Femur (tissue), 1 donor: ENCODE measurements around the gene ZNF611.
"Not testable (repeated sequence)": the region's sequence is repeated elsewhere in the genome, so short reads cannot be mapped to it uniquely, and the experiment has no call there.

Source experiments
- DNase-seq: peaks from one replicate; pipeline ENCODE4 v3.0.0-alpha.2; 2017

ZNF611 gene

DNA sequence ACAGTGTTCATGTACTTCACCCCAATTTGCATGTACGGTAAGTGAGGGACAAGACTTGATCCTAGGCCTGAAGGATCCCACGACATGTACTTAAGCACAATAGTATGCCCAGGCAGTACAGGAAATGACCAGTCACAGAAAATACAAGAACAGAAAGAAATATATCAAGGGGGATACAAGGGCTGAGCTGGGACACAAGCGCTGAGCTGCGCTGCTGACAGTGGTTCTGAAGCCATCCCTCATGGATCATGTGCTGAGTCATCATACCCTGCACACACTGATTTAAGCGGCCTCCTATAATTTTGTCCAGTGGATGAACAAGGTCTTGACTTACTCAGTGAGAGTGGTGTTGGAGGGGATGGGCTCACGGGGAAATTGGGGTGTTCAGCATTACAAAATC lies 59.6 kb downstream of the ZNF611 start:
- not testable (repeated sequence) for DNase-seq

DNA sequence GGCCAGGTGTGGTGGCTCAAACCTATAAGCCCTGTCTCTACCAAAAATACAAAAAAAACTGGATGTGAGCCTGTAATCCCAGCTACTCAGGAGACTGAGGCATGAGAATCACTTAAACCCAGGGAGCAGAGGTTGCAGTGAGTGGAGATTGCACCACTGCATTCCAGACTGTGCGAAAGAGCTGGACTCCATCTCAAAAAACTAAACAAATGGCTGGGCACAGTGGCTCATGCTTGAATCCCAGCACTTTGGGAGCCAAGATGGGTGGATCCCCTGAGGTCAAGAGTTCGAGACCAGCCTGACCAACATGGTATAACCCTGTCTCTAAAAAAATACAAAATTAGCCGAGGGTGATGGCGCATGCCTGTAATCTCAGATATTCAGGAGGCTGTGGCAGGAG lies 61.8 kb downstream of the ZNF611 start:
- DNase-seq, result no peak

DNA sequence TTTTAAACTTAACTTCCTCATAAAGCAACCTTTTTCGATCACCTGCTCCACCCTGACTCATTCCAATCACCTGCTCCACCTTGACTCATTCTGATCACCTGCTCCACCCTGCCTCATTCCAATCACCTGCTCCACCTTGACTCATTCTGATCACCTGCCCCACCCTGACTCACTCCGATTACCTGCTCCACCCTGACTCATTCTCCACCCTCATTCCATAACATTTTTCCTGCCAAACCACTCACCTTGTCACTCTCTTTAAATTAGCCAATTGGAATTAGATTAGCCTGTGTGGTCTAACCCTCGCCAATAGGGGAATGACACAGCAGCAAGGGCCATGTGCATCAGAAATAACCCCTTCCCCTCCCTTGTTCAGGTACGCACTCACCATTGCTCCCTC lies 64.8 kb downstream of the ZNF611 start:
- no peak for DNase-seq

DNA sequence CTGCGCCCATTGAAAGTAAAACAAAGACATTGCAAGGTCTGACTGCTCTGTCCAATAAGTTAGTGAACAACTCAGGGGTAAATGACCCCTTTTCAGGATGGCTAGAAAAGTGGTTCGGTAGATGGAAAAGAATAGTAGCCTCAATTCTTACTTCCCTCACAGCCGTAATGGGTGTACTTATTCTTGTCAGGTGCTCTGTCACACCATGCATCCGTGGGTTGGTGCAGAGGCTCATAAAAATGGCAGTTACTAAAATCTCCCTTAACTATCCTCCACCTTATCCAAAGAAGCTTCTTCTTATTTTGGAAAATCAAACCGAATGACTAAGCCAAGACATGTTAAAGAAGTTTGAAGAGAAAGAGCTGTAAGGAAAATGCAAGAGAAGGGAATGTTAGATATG lies 65.3 kb downstream of the ZNF611 start:
- DNase-seq, result no peak

DNA sequence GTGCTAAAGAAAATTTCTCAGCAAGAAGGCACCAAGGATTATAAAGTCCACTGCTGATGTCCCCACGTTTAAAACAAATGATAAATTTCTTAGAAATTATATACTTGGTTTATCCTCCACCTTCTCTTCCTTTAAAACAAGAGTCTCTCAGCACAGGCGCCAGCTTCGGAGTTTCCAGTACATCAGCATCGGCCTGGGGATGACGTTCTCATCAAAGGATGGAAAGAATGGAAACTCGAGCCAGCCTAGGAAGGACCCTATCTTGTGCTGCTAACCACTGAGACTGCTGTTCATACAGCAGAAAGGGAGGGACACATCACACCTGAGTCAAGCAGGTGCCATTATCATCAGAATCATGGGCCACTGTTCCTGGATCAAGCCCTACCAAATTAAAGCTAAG lies 66.9 kb downstream of the ZNF611 start:
- DNase-seq, result no peak

DNA sequence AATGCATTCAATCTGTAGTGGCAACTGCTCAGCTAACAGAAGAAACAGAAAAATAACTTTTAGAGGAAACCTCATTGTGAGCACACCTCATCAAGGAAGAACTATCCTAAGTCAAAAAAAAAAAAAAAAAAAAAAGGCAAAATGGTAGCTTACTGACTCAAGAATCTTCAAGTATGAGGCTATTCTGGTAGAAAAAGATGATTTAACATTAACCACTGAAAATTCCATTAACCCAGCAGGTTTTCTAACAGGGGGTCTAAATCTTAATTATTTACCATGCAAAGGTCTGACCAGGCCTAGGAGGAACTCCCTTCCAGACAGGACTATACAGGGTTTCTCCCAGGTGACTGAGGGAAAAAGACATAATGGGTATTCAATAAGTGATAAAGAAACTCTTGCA lies 68.3 kb downstream of the ZNF611 start:
- DNase-seq, result no peak

DNA sequence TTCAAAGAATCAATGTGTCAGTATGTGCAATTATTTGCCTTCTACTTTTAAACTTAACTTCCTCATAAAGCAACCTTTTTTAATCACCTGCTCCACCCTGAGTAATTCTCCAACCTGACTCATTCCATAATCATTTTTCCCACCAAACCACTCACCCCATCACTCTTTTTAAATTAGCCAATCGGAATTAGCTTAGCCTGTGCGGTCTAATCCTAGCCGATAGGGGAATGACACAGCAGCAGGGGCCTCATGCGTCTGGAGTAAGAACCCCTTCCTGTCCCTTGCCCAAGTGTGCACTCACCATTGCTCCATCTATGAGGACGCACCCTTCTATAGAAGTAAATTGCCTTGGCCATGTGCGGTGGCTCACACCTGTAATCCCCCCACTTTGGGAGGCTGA lies 69.3 kb downstream of the ZNF611 start:
- DNase-seq, result no peak

DNA sequence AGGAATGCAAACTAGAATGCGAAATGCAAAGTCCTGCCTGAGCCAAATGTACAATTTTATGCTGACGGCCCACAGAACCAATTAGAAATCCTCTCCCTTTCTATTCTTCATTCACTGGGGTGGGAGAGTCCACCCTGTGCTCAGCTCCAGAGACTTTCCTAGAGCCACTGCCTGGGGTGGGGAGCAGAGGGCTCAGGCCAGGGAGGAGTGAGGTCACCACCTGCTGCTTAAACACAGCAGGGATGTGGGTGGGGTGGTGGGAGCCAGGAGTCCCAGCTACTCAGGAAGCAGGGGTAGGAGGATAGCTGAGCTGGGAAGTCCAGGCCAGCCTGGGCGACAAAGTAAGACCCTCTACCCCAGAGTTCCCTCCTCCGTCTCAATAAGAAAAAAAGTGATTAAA lies 69.8 kb downstream of the ZNF611 start:
- no peak for DNase-seq

DNA sequence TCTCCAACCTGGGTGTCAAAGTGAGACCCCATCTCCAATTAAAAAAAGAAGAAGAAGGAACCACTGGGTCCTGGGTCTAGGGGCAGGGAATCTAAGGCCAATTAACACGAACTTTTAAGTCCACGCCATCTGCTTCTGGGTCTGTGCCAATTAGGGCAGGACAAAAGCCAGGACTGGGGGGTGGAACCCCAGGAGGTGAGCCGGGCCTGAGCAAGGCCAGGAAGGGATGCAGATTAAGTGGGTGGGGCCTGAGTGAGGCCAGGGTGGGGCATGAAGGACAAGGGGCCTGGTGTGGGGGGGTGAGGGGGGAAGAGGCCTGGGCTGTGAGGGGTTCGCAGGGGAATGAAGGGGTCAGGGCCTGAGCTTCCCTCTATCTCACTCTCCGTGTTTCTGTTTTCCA lies 70.4 kb downstream of the ZNF611 start:
- DNase-seq, result no peak

DNA sequence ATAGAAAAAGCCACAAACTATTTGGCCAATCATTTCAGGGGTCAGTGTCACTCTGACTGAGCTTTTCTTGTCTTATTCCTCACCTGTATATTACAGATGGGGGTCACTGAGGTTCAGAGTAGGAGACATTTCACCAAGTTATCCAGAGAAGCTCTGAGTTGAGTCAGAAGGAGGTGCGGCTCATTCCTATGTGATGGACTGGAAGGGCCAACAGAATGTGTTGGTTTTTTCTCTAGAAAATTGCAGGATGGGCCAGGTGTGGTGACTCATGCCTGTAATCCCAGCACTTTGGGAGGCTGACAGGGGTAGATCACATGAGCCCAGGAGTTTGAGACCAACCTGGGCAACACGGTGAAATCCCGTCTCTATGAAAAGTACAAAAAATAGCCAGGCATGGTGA lies 72.2 kb downstream of the ZNF611 start:
- no peak for DNase-seq

DNA sequence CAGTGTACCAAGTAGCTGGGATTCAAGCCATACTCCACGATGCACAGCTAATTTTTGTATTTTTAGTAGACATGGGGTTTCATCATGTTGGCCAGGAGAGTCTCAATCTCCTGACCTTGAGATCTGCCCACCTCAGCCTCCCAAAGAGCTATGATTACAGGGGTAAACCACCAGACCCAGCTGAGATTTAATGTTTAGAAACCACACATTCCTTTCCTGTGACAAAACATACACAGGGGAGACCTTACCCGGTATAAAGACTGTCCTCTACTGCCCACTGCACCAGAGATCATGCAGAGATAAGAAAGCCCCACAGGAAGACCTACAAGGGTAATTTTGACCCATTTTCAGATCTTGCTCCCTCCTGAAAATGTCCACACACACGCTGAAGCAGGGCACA lies 73.9 kb downstream of the ZNF611 start:
- DNase-seq, result no peak

DNA sequence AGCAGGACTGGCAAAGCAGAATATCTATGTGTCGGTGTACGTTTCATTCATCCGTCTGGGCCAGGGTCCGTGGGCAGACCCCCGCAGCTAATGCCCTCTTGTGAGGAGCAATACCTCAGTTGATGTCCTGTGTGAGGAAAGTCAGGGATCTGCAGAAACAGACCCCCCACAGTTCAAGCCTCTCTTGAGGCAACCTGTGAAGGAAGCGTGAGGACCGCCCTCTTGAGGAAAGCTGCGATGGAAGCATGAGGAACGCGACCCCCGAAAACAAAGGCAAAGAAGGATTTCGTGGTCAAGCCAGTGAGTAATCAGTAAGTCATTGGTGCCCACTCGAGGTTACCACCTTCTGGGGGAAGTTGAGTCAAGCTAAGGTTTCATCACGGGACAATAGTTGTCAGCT lies 75.8 kb downstream of the ZNF611 start:
- no peak for DNase-seq

DNA sequence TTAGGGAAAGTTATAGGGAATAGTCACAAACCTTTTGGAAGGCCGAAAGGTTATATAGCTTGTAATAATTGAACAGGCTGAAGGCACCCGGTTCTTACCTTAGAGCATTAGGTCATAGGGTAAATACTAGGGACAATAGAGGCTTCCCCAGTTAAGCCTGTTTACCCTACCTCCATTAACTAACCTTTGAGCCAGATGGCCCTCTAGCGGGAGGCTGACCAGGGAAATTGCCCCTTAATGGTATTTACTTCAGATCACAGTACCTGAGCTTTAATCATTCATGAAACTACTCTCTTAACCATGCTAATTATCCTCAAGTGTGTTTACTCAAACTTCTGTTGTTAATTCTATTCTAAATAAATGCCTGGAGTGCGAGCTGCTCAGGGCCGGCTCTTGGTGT lies 76.2 kb downstream of the ZNF611 start:
- no peak for DNase-seq

DNA sequence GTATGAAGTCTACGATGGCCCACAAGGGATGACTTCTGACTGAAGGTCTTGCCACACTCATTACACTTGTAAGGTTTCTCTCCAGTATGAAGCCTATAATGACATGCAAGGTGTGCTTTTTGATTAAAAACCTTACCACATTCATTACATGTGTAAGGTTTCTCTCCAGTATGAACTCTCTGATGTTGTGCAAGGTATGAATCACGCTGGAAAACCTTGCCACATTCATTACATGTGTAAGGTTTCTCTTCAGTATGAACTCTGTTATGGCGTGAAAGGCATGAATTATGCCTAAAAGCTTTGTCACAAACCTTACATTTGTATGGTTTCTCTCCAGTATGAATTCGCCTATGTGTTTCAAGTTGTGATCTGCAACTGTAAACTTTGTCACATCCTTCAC lies 81.7 kb downstream of the ZNF611 start:
- DNase-seq, result no peak
